Stimulated activated CD4-positive, alpha-beta T cell treated with anti-CD3 and anti-CD28 coated beads, Interleukin-4, amount 100 ng/mL, for 1 hour (primary cell): ENCODE data around the gene IGF2BP1.

Source experiments
- DNase-seq: peaks from one replicate; pipeline ENCODE4 v3.0.0-alpha.2; 2020

The IGF2BP1 gene

DNA sequence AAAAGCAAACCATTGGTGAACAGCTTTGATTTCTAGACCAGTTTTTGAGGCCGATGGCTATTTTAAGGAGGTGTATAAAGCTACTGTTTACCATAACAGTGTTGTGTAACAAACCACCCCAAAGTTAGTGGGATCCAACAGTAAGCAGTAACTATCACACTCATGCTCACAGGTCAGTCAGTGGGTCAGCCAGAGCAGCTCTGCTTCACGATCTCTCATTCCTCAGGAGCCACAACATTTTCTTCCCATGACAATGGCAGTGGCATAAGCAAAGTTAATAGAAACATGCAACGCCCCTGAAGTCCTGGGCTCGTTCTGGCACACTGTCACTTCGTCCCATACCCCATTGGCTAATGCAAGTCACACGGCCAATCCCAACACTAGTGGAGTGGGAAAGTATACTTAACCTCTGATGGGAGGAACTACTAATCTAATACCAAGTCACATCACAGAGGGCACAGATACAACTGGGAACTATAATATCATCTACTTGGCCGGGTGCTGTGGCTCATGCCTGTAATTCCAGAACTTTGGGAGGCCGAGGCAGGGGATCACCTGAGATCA is 107.4 kb downstream of the IGF2BP1 start:
- DNase-seq: no peak
